GM19438 (cell line): ENCODE measurements around the gene NTN1.
"Not testable (repeated sequence)": the region's sequence is repeated elsewhere in the genome, so short reads cannot be mapped to it uniquely, and the experiment has no call there.

ENCODE experiments used
- ATAC-seq: cut with Tn5 transposase; IDR thresholded peaks from one replicate; pipeline ENCODE4 v1.9.1; 2021; ENCODE audit warnings: low read depth; ENCODE audit not compliant: unreplicated experiment

The NTN1 gene

DNA sequence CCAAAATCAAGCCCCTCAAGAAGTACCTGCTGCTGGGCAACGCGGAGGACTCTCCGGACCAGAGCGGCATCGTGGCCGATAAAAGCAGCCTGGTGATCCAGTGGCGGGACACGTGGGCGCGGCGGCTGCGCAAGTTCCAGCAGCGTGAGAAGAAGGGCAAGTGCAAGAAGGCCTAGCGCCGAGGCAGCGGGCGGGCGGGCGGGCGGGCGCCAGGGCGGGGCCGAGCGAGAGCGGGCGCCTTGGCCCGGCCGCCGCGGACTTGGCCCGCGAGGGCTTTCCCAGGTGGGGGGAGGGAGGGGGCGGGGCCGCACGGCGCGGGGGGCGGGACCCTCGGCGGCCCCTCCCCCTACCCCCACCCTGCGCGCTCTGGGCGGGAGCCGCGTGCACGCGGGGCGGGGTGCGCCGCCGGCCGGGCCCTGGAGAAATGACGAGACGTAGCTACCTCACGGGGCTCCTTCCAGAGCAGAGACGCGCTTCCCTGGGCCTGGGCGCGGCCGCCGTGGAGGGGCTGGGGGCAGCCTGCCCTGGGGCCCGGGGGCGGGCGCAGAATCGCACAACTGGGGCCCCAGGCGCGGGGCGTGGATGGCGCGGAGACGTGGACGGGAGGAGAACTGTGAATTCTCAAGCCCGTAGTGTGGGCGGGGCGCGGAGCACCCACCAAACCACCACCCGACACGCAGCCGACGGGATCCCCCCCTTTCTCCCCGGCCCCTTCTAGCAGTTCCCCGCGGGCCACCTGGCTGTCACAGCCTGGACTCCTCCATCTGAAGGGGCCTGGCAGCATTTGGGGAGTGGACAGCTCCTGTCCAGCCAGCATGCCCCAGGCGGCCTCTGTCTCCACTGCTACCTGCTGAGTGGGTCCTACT is 218.7 kb downstream of the NTN1 start:
- ATAC-seq = peak; percentile 53

DNA sequence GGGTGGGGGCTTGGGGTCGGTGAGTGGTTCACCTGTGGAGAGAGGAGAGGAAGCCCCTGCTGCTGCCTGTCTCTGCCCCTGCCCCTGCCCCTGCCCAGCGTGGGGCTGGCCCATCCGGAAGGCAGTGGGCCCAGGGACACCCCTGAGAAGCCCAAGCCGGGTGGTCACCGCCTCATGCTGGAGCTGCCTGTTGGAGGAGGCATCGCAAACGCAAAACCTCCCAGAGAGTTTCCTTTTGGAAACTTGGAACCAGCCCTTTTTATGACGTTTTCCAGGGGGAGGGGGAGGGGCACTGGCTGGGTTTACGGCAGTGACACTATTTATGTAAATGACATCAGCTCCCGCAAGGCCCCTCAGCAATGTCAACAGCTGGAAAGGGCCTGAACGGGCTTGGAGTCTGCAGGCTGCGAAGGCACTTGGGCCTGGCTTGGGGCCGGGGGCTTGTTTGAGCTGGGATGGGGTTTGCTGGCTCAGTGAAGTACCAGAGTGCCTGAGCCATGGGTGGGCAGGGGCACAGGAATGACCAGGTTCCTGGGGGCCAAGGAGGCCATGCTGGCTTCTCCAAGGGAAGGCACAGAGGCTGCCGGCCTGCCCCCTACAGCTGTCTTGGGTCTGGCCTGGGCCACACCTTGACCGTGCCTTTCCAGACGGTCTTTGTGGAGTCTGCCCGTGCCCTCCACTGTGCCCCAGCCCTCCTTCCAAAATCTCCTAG is 219.5 kb downstream of the NTN1 start:
- no peak for ATAC-seq

DNA sequence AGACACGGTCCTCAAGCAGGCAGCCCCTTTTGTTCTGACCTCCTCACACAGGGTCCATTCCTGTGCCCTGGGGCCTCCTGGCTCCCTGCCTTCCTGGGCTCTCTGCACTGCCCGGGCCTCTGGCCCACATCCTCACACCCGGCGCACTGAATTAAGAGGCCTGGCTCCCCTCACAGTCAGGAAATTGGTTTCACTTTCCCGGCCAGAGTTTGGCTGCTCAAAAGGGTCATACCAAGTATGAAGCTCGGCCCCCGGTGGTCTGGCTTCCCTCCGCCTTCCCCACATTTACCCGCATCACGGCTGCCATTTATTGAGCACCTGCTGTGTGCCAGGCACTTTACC is 220.0 kb downstream of the NTN1 start:
- ATAC-seq = no peak

DNA sequence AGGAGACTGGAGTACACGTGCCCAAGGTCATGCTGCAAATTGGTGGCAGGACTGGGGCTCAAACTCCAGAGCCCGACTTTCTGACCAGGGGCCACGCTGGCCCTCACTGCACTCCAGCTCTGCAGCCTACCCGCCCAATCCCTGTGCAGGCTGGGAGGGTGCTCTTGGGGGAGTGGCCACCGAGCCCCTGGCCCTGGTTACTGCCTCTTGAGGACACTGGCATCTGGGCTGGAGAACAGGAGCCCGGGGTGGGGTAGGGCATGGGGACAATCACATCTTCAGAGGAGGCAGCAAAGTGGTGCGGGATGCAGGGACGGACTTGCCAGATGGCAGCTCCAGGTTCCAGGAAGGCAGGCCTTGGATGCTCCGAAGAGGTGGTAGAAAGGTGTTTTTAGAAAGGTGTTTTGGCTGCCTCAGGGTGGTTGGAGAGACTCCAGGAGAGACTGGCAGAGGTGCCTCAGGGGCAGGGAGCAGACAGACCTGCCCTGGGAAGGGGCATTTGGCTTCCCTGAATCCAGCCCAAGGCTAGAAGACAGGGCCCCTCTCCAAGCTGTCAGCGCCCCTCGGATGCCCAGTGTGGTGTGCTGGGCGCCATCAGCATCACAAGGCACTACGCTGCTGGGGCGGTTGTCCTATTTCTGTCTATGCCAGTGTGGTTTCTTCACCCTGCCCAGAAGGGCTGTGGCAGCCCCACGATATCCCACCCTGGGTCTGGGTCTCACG is 220.6 kb downstream of the NTN1 start:
- no peak for ATAC-seq

DNA sequence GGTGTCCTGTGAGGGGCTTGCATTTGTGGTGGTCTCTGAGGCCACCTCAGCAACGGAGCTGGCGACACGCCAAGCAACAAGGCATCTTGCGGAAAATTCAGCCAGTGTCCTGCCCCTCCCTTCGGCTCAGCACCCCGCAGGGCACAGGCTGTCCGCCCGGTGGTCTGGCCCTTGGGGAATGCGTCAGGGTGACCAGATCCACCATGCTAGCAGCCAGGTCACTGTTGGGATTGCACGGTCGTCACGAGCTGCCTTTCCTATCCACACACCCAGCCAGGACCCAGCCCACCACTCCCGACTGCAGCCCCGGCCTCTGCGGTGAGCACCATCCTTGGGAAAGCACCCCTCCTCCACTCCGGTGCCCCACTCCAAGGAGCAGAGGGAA is 221.2 kb downstream of the NTN1 start:
- no peak for ATAC-seq

DNA sequence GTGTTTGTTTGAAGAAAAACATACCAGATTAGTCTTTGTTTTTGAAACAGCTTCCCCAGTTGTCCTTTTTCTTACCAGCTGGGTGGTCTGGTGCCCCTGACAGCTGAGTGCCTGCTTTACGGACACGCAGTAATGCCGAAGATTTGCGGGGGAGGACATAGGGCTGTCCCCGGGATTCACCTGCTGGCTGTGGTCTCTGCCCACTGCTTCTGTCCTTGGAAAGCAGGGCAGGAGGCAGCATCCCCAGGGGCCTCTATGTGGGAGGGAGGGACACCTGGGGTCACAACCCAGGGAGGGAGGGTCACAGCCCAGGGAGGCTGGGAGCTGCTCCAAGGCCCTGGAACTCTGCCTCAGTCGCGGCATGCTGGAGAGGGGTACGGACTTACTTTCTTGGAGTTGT is 221.7 kb downstream of the NTN1 start:
- ATAC-seq = no peak

DNA sequence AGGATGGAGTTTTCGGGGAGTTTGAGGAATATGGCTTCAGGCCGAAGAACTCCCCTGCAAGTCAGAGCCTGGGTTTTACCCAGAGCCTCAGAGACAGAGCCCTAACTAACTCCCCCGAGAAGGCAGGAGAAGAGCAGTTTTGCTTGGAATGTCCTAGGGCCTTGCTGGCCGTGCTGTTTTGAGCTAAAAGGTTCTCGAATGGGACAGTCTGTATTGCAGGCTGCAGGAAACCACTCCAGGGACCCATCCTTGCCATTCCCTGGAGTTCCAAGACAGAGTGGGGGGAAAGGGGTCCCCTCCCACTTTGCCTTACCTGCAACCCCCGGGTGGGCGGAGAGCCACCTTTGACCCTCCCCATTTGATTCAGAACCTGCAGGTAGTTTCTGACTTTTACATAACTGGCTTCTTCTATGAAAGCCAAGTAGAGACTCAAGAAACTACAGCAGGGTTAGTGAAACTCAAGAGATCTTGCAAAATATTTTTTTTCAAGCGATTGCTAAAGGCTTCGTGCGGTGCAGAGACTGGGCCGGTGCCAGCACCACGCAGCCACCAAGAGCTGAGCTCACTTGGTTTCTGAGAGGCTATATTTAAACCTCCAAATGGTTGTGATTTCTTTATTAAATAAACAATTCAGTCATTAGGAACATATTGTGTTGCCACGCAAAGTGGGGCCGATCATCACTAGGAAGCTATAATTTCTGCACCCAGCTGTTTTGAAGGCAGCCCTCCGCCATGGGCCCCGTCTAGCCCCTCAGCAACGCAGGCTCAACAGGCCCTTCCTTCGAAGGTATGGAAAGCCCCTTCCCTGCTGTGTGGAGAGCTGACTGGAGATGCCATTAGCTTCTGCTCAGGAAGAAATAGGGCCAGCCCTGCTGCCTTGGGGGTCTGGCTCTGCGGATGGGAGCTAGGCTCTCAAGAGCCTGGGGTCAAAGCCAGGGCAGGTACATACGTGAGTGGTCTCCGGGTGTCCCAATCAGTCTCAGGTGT is 223.0 kb downstream of the NTN1 start:
- no peak for ATAC-seq

DNA sequence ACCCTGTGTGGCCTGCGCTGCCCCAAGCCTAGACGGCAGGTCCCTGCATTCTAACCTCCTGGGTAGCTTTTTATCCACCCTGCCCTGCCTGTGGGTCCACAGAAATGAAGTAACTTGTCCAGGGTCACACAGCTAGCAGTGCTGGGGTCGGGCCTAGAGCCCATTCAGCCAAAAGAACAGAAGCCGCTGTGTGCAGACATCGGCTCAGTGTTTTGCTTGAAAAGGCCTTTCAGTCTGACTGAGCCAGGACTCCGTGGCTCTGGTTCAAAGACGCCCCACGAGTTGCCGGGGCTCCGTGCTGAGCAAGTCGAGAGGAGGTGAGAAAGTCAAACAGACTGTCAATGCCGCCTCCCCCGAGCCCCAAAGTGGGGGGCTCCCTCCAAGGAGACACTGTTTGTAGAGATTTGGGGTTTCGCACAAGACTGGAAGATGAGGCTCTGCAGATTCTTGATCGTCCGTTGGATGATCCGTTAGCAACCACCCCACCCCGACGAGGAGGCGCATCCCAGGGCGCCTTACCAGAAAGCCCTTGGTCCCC is 226.2 kb downstream of the NTN1 start:
- no peak for ATAC-seq

DNA sequence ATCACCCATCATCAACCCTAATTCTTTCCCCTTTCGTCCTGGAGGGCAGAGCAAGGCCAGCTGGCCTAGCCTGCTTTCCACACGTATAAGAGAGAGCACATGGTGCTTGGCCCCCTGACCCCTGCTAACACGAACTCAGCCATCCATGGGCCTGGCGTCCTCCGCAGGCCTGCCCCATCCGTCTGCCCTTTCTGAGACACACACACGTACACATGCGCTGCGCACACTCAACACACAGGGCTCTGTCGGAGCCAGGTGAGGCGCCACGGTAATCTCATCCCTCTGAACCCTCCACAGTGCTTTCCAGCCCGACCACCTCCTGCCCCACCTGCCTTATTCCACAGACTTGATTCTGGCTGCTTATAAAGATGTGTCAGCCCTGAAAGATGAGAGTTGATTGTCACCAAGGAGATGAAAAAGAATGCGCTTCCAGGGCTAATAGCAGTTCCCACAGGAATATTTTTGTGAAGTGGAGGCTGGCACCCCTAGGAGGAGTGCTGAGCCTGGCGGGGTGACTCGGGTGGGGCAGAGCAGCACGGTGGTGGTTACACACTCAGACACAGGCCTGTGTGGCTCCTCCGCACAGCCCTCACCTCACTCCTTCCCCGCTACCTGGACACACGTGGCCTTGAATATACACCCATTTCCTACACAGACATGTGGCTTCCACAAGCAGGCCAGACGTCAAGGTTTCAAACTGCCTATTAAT is 228.1 kb downstream of the NTN1 start:
- no peak for ATAC-seq

DNA sequence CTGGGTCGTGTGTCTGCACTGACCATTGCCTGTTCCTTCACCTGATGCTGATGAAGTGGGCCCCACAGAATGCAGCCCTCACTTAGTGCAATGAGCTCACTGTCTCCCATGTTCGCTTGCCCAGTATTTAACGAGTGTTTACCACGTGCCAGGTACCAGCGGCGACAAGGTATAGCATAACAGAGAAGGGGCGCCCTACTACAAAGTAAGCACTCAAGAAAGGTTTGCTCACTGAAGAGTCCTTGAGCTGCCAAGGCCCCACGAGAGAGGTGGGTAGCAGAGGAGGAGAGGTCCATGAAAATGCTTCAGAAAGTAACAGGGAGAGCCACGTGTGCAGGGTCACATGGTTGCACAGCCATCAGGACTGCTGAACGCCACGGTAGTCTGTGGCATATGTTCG is 230.0 kb downstream of the NTN1 start:
- ATAC-seq = no peak

DNA sequence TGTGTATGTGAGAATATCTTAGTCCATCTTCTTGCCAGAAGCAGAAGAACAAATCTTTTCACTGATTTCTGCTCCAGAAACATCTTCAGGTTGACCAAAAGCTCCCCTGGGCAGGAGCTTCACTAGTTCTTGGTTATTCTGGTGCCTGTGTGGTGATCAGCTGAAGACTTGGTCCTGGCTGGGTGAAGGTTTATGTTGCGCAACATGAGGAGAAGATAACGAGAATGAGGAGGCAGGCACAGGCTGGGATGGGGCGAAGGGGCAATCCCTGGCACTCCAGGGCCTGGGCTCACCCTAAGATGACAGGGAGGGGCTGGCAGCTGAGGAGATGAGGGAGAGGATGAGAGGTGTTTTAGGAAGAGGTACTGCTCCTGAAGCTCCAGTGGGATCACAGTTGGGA is 232.0 kb downstream of the NTN1 start:
- no peak for ATAC-seq

DNA sequence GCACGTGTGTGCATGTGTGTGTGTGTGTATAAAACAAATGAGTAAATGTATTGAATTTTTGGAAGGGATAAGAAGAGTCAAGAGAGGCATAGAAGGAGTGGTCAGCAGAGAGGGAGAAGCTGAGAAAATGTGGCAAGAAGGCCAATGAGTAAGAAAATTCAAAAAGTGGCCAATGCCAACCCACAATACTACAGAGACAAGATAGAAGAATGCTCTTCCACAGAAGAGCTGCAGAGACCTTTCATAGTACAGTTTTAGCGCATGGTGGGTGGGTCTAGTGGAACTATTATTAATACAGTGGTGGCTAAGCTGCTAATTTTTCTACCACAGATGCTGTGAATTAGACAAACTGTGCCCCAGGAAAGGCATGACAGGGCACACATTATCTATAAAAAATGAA is 233.5 kb downstream of the NTN1 start:
- no peak for ATAC-seq

DNA sequence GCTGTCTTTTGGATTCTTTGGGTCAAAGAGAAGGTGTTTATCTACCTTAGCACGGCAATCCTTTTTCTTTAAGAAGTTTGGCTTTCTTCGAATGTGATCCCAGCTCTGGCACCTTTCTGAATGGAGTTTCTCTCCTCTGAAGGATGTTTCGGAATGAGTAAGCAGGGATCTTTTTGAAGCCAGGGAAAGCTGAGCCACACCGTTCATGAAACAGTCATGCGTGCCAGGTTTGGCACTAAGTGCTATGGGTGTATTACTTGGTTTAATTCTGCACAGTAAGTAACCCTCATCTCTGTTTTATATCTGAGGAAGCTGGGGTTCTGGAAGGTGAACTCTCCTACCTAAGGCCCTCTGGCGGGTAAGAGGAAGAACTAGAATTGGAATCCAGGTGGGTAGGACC is 234.5 kb downstream of the NTN1 start:
- ATAC-seq = no peak

DNA sequence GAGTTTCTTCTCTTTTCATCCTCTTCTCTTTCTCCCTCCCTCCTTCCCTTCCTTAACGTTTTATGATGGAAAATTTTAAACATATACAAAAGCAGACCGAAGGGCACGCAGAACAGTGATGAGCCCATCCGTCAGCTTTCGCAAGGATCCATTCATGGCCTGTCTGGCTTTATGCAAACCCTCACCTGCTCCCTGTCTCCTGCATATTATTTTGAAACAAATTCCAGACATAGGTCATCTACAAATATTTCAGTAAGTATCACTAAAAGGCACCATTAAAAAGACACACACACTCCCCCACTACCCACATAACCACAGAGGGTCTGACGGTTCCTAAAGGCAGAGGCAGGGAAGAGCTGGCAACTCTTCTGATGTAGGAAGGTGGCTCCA is 235.0 kb downstream of the NTN1 start:
- no peak for ATAC-seq

DNA sequence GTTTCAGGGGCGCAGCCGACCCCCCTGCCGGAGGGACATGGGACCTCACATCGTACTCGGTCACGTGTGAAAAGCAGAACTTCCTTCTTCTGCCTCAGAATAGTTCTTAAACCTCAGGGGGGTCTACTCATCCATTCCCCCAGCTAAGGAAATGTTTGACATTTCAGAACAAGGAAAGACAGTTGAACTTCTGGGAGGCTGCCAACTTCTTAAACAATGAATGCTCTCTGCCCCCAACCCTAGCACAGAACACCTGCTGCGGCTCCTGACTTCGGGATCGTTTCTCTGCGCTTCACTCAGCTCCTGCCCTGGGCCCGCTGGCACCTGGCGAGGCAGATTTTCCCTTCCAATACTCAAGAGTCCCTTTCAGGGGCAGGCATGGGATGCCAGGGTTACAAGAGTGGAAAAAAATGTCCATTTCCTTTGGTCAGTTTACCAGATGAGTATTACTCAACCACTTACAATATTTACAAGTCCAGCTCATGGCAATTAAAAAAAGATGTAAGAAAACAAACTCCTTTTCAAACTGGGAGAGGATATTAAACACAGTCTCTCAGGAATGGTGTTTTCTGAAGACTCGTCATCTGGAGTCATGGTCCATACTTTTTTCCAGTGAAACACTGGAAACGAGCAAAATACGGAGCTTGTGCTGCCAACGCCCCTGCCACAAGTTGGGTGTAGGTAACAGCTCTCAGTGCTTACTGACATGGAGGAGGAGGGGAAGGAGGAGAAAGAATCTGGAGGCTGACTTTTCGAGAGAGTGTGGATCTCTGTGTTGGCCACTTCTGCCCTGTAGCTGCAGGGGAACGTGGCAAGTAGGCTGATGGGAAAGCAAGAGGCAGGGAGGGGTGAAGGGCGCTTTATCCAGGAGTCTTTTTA is 235.7 kb downstream of the NTN1 start:
- no peak for ATAC-seq

DNA sequence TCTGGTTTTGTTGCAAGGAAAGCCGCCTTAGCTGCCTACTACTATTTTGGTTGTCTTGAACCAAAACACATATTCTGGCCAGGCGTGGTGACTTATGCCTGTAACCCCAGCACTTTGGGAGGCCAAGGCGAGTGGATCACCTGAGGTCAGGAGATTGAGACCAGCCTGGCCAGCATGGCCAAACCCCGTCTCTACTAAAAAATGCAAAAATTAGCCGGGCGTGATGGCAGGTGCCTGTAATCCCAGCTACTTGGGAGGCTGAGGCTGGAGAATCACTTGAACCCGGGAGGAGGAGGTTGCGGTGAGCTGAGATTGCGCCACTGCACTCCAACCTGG is 236.3 kb downstream of the NTN1 start:
- not testable (repeated sequence) for ATAC-seq

DNA sequence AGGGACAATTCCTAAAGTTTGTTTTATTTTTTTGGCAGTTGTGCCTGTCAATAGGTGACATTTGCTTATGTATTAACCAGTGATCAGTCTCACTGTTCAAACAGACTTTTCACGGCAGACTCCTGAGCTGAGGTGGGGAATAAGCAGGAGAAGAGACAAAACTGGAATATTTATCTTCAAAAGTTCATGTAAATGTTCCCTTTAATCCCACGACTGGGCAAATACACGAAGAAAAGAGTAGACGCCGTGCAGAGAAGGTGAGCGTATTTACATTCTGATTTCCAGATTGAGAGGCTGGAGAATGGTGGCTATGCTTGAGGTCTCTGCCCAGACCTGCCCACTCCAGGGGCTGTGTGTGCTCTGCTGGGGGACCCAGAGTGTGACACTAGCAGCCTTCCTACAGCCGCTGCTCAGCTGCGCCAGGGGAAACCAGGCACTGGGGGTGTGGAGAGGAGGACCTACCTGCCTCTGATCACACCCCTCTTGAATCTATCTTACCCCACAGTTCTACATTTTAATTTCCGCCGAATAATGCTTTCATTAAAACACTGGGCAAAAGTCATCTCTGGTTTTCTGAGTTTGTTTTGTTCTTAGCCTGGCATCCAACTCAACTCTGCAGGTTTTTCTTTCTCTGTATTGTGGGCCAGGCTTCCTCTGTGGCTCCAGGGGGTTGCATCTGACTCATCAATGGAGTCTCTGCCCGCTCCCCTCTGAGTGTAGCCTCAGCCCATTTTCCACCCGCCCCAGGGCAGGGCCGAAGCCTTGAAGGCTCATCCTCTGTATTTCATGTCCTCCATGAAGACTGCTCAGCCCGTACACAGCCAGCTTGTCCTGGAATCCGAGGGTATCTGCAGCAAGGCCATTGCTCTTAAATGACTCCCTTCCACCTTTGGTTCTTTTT is 237.1 kb downstream of the NTN1 start:
- no peak for ATAC-seq

DNA sequence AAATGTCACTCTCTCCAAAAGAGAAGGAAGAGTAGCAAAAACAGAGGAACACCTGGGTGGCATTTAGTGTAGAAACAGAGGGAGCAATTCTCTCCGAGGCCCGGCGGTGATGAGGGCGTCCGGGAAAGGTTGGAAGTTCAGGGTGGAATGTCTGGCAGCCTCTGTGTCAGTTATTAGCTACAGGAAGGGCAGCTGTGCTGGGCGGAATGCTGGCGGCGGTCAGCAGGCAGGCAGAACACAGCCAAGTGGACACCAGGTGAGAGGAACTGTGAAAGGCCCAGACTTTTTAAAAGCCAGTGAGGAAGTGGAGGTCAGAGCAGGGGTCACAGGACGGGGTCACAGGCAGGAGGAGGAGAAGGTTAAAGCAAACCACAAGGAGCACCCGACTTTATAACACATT is 238.1 kb downstream of the NTN1 start:
- no peak for ATAC-seq
